ENCODE results near the gene FLII.

FLII gene

GRCh38 chr17:18260332-18261145 is 2.0 kb upstream of the FLII start, which contains the start of gene MIEF2:
Gene MIEF2 (plus strand): TSS chr17:18260662. CDS start chr17:18262721, 2,059 bp downstream.
- peak; percentile 71 for DNase-seq

- DNase-seq, result no peak
Observed at GRCh38 chr17:18259621-18260331, 1.2 kb upstream of the FLII start.

GRCh38 chr17:18257982-18258355 is 569 bp downstream of the FLII start:
- DNase-seq, result no peak

GRCh38 chr17:18257268-18257981 is 1.1 kb downstream of the FLII start:
- no peak for DNase-seq

- no peak for DNase-seq
Observed at GRCh38 chr17:18256776-18257175, 1.8 kb downstream of the FLII start.

- DNase-seq, result no peak
Observed at GRCh38 chr17:18256351-18256750, 2.2 kb downstream of the FLII start.

GRCh38 chr17:18254888-18255649 is 3.5 kb downstream of the FLII start:
- DNase-seq, result no peak

- DNase-seq, result no peak
Observed at GRCh38 chr17:18253947-18254821, 4.4 kb downstream of the FLII start.

- DNase-seq, result no peak
Observed at GRCh38 chr17:18253187-18253884, 5.2 kb downstream of the FLII start.

- DNase-seq, result no peak
Observed at GRCh38 chr17:18252160-18252559, 6.4 kb downstream of the FLII start.

- DNase-seq, result no peak
Observed at GRCh38 chr17:18251204-18251603, 7.3 kb downstream of the FLII start.

- DNase-seq, result no peak
Observed at GRCh38 chr17:18250708-18251107, 7.8 kb downstream of the FLII start.

GRCh38 chr17:18250259-18250658 is 8.3 kb downstream of the FLII start:
- DNase-seq, result peak; percentile 25

GRCh38 chr17:18248811-18249210 is 9.7 kb downstream of the FLII start:
- DNase-seq, result no peak

GRCh38 chr17:18248300-18248731 is 10.2 kb downstream of the FLII start:
- DNase-seq, result peak; percentile 26

- no peak for DNase-seq
Observed at GRCh38 chr17:18247613-18248001, 10.9 kb downstream of the FLII start.

GRCh38 chr17:18246880-18247612 is 11.5 kb downstream of the FLII start:
- peak; percentile 52 for DNase-seq

GRCh38 chr17:18246109-18246725 is 12.3 kb downstream of the FLII start:
- no peak for DNase-seq

- DNase-seq, result no peak
Observed at GRCh38 chr17:18245038-18245776, 13.3 kb downstream of the FLII start.
